Lower leg skin (tissue), 4 donors: ENCODE results near the gene SV2C. TPM values are rescaled to one million over a fixed set of nuclear protein-coding genes. Genes with fewer than 3 reads are reported as not detected.

ENCODE experiments used
- DNase-seq, 2 donors: peaks; one replicate each; pipeline ENCODE4 v3.0.0-alpha.2; 2019; ENCODE audit warnings: low spot score in 2 of 2
- H3K4me3 ChIP-seq: fragments of 200-600 bp; sonication (generic); 2 replicates; pipeline ENCODE4 v1.5.1; 2017; ENCODE audit warnings: mild to moderate bottlenecking, low read depth; ENCODE audit not compliant: poor library complexity, severe bottlenecking
- POLR2A ChIP-seq, 2 donors: fragments of 450-650 bp; IDR thresholded peaks; one replicate each; pipeline ENCODE4 v1.6.1; 2016 to 2017; ENCODE audit warnings: antibody characterized with exemption in 2 of 2, mild to moderate bottlenecking in 1 of 2, moderate library complexity in 1 of 2
- WGBS, 2 donors: methylation state at CpG; one replicate each; pipeline ENCODE4 v1.1.5; 2018; 5-methylcytosine and 5-hydroxymethylcytosine counted together
- intact Hi-C: fragments of 100-400 bp; cut with DNase I; formaldehyde crosslinking; loops from one replicate; pipeline ENCODE4 v1.15.0; 2023; ENCODE audit warnings: low total_unique reads
- total RNA-seq, 4 donors: library from RNA; depleted of rRNA; stranded (reverse); fragments of >200 nt; gene quantifications; one replicate each; pipeline ENCODE4 v1.1.0, GENCODE V29; 2016
- TF ChIP-seq, protein P1 (sequence below), 3 donors: fragments of 450-650 bp; IDR thresholded peaks; one replicate each; pipeline ENCODE4 v1.5.1; 2016; ENCODE audit warnings: antibody characterized with exemption in 3 of 3, mild to moderate bottlenecking in 3 of 3, moderate library complexity in 2 of 3

SV2C gene
- total RNA-seq, 4 donors from 2014 or later: 0.04 to 0.63 (median 0.24) TPM

DNA sequence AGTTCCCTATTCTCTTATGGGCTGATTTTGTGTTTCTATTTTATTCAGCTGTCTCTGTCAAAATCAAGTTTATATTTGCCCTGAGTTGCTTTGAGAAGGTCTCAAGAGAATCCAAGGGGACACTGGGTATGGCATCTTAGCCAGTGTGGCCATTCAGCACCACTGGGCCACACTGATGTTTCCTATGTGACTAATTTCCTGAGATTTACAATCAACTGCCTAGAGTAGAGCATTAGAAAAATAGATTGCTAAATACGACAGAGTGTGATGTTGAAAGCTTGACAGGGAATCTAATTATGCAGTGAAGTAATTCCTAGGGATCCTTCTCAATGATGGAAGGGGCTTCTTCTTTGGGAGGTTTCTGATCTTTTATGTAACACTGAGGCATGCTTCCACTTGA lies 141.7 kb downstream of the SV2C start:
- H3K4me3 ChIP-seq: no peak overlapping the region
- intact Hi-C loops: no loop called here
- TF ChIP-seq POLR2A (IDR thresholded peaks at IDR 0.05): no peak
- TF ChIP-seq, protein P1, sequence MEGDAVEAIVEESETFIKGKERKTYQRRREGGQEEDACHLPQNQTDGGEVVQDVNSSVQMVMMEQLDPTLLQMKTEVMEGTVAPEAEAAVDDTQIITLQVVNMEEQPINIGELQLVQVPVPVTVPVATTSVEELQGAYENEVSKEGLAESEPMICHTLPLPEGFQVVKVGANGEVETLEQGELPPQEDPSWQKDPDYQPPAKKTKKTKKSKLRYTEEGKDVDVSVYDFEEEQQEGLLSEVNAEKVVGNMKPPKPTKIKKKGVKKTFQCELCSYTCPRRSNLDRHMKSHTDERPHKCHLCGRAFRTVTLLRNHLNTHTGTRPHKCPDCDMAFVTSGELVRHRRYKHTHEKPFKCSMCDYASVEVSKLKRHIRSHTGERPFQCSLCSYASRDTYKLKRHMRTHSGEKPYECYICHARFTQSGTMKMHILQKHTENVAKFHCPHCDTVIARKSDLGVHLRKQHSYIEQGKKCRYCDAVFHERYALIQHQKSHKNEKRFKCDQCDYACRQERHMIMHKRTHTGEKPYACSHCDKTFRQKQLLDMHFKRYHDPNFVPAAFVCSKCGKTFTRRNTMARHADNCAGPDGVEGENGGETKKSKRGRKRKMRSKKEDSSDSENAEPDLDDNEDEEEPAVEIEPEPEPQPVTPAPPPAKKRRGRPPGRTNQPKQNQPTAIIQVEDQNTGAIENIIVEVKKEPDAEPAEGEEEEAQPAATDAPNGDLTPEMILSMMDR (IDR thresholded peaks at IDR 0.05): no peak
- WGBS, 2 donors: 55 to 60% methylated on average over 1 of the region's 1 CpG
- no peak for DNase-seq

DNA sequence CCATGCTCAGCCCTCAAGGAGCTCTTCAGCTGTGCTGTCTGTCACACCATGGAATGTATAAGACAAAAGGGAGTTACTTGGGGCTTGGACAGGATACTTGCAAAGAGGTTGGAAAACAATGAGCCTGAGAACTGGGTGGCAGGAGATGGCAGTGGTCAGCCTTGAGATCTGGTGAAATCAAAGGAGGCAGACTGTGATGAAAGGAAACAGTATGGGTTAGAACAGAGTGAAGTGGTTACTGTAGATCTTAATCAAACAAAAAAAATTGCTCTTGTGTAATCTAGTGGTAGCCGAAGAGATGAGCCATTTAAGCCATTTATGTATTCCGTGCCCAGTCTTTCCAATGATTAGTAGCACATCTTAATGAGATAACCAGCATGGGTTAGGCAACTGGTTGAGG lies 142.2 kb downstream of the SV2C start:
- intact Hi-C loops: no loop called here
- TF ChIP-seq, protein P1 (IDR thresholded peaks at IDR 0.05): no peak
- TF ChIP-seq POLR2A (IDR thresholded peaks at IDR 0.05): no peak
- WGBS, 2 donors: 82 to 86% methylated on average over 2 of the region's 2 CpGs
- no peak overlapping the region for H3K4me3 ChIP-seq
- no peak for DNase-seq

DNA sequence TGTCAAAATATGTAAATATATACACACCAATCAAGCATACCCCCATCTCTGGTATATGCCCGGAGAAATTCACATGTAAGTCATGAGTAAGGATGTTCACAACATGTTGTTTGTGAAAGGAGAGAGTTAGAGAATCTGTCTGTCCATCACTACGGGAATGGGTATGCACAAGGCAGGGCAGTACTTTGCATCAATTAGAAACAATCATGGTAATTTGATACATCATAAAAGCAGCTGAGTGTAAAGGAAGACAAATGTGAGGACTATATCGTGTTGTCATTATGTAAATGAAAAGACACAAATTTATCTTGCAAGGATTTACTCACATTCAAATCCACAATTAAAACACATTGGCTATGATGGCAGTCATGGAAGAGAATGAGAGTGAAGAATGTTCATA lies 146.7 kb downstream of the SV2C start:
- intact Hi-C loops: no loop called here
- WGBS, 2 donors: 69 to 72% methylated on average over 3 of the region's 3 CpGs
- TF ChIP-seq, protein P1 (IDR thresholded peaks at IDR 0.05): no peak
- no peak for TF ChIP-seq POLR2A (IDR thresholded peaks at IDR 0.05)
- DNase-seq: no peak
- no peak overlapping the region for H3K4me3 ChIP-seq

DNA sequence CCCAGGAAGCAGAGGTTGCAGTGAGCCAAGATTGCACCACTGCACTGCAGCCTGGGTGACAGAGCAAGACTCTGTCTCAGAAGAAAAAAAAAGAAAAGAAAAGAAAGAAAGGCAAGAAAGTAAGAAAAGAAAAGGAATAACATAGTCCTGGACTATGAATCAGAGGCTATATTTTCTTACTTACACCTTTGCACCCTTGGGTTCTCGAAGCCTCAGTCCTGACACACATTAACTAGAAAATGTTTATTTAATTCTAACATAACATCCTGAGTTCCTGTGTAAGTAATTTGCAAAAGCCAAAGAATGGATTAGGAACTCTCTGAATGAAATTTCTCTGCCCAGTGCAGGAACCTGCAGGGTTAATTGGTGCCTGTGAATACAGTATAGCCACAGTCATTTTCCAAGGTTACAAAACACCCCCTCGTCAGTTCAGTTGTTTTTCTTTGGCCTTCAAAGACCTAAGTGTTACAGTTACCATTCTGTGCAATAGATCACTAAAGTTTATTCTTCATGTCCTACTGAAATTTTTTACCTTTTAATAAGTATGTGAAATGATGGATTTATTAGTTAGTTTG lies 147.6 kb downstream of the SV2C start:
- no peak for DNase-seq
- TF ChIP-seq, protein P1 (IDR thresholded peaks at IDR 0.05): no peak
- TF ChIP-seq POLR2A (IDR thresholded peaks at IDR 0.05): no peak
- no peak overlapping the region for H3K4me3 ChIP-seq
- WGBS, 2 donors: 59 to 63% methylated on average over 2 of the region's 2 CpGs
- intact Hi-C loops: no loop called here

DNA sequence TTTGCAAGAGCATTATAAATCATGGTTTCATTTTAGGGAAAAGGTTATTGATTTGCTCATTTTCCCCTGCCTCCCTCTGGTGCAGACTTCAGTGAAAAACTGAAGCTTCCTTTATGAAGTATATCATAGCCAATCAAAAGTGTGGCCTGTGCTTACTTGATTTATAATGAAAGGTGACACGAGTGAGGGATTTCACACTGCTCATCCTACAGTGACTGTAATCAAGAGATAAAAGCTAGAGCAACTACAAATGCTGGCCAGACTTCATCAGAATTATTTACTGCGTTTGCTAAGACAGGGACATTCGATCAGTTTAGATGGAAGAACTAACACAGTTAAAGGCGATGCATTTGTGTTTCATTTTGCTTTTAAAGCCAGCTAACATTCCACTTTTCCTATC lies 151.5 kb downstream of the SV2C start:
- H3K4me3 ChIP-seq: no peak overlapping the region
- TF ChIP-seq POLR2A (IDR thresholded peaks at IDR 0.05): no peak
- TF ChIP-seq, protein P1 (IDR thresholded peaks at IDR 0.05): no peak
- intact Hi-C loops: no loop called here
- WGBS, 2 donors: 60 to 71% methylated on average over 4 of the region's 4 CpGs
- no peak for DNase-seq

DNA sequence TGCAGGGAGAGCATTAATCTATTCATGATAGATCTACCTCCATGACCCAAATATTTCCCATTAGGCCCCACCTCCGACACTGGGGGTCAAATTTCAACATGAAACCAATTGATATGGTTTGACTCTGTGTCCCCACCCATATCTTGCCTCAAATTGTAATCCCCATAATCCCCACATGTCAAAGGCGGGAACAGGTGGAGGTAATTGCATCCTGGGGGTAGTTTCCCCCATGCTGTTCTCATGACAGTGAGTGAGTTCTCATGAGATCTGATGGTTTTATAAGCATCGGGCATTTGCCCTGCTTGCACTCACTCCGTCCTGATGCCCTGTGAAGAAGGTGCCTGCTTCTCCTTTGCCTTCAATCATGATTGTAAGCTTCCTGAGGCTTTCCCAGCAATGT lies 153.5 kb downstream of the SV2C start:
- no peak overlapping the region for H3K4me3 ChIP-seq

More for the DNA sequence above, 153.5 kb downstream of the SV2C start:
- intact Hi-C loops: no loop called here
- TF ChIP-seq, protein P1 (IDR thresholded peaks at IDR 0.05): no peak
- TF ChIP-seq POLR2A (IDR thresholded peaks at IDR 0.05): no peak
- WGBS, 2 donors: 88% methylated on average over 4 of the region's 4 CpGs
- no peak for DNase-seq
